ENCODE measurements around the gene C6orf120.
"Not testable (repeated sequence)": the region's sequence is repeated elsewhere in the genome, so short reads cannot be mapped to it uniquely, and the experiment has no call there.

C6orf120 gene

GRCh38 chr6:169685860-169686259, 16.1 kb upstream of the C6orf120 start:
- DNase-seq: no peak

DNA sequence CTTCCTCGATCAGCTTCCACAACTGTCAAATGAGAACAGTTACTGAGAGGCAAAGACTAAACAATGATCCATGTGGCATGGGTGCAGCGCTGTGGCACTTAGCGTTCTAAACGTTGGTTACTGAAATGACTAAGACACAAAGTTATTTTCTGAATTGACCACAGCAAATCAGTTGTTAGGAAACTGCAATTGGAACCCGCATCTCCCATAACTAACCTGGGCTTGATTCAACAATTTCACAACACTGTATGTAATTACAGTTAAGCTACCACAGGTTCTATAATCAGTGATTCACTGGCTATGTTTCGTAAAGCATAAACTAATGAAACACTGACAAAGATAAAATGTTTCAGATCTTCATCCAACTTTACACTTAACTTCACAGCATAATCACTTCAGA, 12.6 kb upstream of the C6orf120 start:
- DNase-seq: no peak

DNA sequence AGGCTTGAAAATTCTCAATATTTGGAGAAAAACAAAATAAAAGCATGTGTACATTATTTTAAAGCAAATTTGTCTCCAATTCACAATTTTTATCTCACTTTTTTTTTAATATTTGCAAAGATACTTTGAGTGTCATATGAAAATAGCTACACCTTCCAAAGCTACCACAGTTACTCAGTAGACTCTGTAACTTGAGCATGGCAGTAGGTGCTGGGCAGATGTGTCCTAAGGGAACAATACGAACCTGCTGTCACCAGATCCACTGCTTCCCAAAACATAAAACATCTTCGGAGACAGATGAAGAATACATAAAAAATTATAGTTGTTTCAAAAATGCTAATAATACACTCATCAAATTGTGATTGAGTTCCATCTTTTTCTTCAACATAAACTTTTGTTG, 10.7 kb upstream of the C6orf120 start:
- DNase-seq: no peak

GRCh38 chr6:169692516-169692915, 9.4 kb upstream of the C6orf120 start:
- no peak for DNase-seq

DNA sequence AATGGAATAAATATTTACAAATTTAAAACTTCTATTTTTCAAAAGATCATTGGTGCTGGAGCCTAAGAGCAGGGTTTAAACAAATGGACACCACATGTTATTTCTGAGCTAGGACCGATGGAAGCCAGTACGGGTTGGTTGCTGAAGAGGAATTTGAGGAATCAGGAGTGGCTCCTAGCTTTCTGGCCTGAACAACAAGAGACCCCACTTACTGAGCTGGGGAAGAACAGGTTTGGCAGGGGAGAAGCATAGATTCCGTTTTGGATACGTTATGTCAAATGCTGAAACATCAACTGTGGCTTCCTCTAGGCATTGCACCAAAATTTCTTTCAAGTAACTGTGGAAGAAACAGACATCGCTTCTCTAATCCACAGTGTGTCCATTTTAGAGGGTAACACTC, 6.8 kb upstream of the C6orf120 start:
- DNase-seq: no peak

DNA sequence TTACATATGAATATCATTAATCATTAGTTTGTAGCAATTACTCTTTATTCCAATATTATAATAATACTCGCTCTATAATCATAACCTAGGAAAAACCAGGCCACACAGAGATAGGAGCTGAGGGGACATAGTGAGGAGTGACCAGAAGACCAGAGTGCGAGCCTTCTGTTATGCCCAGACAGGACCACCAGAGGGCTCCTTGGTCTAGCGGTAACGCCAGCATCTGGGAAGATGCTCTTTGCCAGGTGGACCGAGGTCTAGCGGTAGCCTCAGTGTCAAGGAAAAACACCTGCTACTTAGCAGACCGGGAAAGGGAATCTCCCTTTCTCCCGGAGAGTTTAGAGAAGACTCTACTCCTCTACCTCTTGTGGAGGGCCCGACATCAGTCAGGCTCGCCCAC, 4.8 kb upstream of the C6orf120 start:
- not testable (repeated sequence) for DNase-seq

DNA sequence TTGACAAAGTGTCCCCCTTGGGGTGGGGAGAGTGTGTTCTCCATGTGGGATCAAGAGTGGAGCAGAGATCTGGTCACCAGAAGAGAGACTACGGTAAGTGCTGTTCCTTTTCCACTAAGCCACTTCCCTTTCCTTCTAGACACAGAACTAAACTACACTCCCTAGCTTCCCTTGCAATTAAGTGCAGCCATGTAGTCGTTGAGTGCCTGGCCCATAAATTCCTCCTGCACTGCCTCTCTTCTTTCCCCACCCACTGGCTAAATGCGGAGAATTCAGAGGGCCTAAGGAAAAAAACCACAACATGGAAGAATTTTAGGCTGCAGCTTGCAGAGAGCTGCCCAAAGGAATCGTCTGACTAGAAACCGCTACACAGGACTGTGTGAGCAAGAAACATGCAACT, 1.6 kb upstream of the C6orf120 start:
- DNase-seq: no peak

DNA sequence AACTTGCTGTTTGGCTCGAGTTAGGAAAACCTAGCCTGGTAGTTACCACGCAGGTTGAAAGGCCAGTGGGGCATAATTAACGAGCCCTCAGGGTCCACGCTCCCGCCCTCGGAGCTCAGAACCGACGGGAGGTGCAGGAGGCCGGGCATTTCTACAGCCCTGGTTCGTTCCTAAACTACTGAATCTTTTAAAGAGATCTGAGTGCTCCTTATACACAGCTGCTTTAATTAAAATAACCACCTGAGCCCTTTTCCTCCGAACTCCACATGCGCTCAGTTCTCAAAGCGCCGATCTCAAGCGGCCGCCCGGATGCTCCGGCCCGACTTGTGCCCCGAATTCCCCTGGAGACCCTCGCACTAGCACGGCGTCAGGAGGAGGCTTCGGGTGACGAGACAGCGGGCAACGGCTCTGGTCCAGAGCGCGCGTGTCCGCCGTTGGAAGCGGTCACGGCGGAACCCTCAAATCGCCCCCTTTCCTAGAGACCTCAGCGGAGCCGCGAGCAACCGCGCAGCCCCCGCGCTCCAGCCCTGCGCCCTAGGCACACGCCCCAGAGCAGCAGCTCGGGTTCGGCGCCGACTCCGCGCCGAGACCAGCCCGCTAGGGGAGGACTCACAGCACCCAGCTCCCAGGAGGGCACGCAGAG, 494 bp upstream of the C6orf120 start:
- DNase-seq: no peak

- no peak for DNase-seq
These were observed 917 bp downstream of the C6orf120 start for GRCh38 chr6:169702840-169703246.

- no peak for DNase-seq
These were observed 5.8 kb downstream of the C6orf120 start for GRCh38 chr6:169707772-169708171.

GRCh38 chr6:169709293-169709692, 7.4 kb downstream of the C6orf120 start:
- DNase-seq: no peak

- no peak for DNase-seq
These were observed 8.1 kb downstream of the C6orf120 start for GRCh38 chr6:169710009-169710408.

GRCh38 chr6:169714178-169714577, 12.3 kb downstream of the C6orf120 start:
- DNase-seq: no peak

GRCh38 chr6:169714595-169714994, 12.7 kb downstream of the C6orf120 start:
- DNase-seq: no peak

- no peak for DNase-seq
These were observed 17.2 kb downstream of the C6orf120 start for GRCh38 chr6:169719117-169719516.

GRCh38 chr6:169720207-169720855, 18.4 kb downstream of the C6orf120 start:
- no peak for DNase-seq

DNA sequence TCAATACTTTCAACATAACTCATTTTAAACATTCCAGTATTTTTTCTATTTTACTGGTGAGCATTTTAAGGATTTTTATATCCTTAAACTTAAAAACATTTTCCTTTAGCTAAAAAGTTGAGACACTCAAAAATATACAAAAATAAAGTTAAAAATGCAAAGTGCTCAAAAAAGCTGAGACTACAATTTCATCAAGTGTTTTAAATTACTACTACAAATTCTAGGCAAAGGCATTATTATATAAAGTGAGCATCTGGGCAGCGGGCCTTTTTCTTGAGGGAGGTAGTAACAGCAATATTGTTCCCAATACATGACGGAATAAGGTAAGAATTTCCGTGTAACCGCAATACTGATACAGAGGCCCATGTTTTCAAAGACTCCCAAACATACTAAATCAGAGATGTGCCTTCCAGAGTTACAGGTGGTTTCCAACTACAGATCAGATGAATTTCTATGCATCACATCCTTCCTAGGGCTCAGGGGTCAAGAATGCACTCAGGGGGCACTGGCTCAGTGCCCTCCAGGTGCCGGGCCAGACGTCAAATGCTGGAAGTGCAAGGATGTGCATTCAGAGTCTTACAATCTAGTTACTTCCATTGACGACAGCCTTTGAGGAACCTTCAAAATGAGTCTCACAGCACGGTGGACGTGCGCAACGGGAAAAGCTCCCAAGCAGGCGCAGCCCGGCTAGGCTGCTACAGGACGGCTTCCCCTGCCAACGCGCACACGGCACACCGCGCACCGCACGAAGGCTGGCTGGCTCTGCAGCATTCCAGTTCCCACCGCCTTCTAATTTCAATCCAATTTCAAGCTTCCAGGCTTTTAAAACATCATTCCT, 20.7 kb downstream of the C6orf120 start:
- no peak for DNase-seq

DNA sequence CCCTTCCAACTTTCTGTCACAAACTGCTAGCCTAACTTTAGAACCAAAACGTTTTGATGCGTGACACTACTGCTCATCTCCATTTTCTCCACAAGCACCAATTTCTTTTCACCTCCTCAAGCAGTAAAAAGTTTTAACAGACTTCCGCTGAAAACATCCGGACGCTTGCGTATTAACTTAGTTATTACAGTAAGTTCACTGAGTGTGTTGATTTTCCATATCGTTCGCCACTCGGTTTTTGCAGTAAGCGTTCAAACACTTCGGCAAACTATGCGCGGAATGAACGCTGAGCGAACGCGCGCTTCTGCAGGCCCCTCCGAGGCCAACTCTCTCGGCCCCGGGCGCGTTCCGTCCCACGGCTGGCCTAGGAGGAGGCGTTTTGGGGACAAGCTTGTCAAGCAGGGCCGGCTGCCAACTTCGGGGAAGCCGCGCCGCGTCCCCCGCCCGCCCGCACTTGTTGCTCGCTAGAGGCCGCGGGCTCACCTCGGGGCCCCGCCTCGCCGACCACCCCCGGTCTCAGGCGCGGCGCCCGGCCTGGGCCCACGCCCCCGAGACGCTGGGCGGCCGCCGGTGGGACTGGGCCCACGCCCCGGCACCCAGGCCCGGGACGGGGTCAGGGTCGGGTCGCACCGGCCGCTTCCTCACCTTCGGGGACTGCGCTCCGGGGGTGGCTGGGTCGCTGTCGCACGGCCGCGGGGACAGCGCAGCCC, 21.4 kb downstream of the C6orf120 start:
- no peak for DNase-seq

GRCh38 chr6:169723991-169724493, 22.1 kb downstream of the C6orf120 start:
- DNase-seq: no peak

- DNase-seq: no peak
These were observed 22.7 kb downstream of the C6orf120 start, which contains the start of gene PHF10 for GRCh38 chr6:169724494-169725124. TSS of gene PHF10 (minus strand) at chr6:169724500. CDS start at chr6:169723931, 569 bp downstream.

GRCh38 chr6:169725125-169726048, 23.5 kb downstream of the C6orf120 start:
- DNase-seq: no peak
